ENCODE results near the gene LDHAL6A.

- no peak for TF ChIP-seq CTCF (IDR thresholded peaks at IDR 0.05)
- no peak for TF ChIP-seq POLR2A (IDR thresholded peaks at IDR 0.05)
Measured at GRCh38 chr11:18472587-18472986, 16.9 kb downstream of the LDHAL6A start.

All from gastroesophageal sphincter (tissue), 3 donors.